Fibroblast of peridontal ligament (primary cell): ENCODE data around the gene AKR1C4.

ENCODE experiments used
- DNase-seq: peaks from one replicate; pipeline ENCODE4 v3.0.0-alpha.2; 2010; ENCODE audit errors: extremely low read depth

Gene AKR1C4

DNA sequence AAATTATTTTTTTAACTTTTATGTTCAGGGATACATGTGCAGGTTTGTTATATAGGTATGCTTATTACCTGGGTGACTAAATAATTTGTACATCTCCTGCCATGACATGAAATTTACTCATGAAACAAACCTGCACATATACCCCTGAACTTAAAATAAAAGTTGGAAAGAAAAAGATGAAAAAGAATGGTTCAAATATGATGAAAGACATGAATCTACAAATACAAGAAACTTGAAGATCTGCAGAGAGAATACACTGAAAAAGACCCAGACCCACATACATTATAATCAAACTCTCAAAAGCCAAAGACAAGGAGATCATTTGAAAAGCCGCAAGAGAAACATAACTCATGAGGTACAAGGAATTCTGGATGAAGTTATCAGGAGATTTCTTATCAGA, 70.2 kb downstream of the AKR1C4 start:
- DNase-seq, result no peak

GRCh38 chr10:5268234-5268633, 71.6 kb downstream of the AKR1C4 start:
- no peak for DNase-seq
